Nephron (organoid): Measurements from ENCODE around the gene DIP2C.

ENCODE experiments used
- H3K27ac Mint-ChIP-seq, 3 experiments: 2 replicates each; pipeline ENCODE4 v1.8.0; 2020; ENCODE audit warnings: mixed read lengths in 3 of 3, mild to moderate bottlenecking in 2 of 3, moderate library complexity in 1 of 3
- H3K27me3 Mint-ChIP-seq: 2 replicates; pipeline ENCODE4 v1.8.0; 2021; ENCODE audit warnings: low read depth, mild to moderate bottlenecking, moderate library complexity, mixed read lengths
- H3K36me3 Mint-ChIP-seq: 2 replicates; pipeline ENCODE4 v1.8.0; 2020; ENCODE audit warnings: low read depth, mixed read lengths
- H3K4me1 Mint-ChIP-seq: 2 replicates; pipeline ENCODE4 v1.8.0; 2020; ENCODE audit warnings: mixed read lengths
- H3K4me3 Mint-ChIP-seq, 3 experiments: 2 replicates each; pipeline ENCODE4 v1.8.0; 2020; ENCODE audit warnings: mild to moderate bottlenecking in 3 of 3, mixed read lengths in 3 of 3, moderate library complexity in 2 of 3
- H3K9me3 Mint-ChIP-seq: 2 replicates; pipeline ENCODE4 v1.8.0; 2020; ENCODE audit warnings: mixed read lengths
- TF ChIP-seq, protein P1 (sequence below), 3 experiments: fragments of 200-600 bp; sonication (generic); IDR thresholded peaks; one replicate each; pipeline ENCODE4 v1.5.0; 2021; ENCODE audit warnings: antibody characterized with exemption in 3 of 3; ENCODE audit not compliant: unreplicated experiment in 3 of 3

The DIP2C gene

DNA sequence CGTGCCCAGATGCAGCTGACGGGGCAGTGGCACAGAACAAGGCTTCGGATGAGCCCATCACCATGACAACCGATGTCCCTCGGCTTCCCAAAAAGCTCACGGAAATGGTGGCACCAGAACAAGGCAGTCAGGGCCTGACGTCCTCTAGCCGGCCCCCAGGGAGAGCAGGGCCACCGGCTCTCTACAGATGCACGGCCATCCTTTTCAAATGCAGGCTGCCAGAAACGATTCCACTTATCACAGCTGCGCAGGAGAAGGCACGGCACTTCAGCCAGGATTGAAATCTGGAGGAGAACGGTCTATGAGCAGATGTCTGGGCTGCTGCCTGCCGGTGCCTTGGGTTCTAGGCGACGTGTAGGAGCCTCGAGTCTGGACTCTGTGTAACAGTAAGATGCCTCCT lies 330.4 kb downstream of the DIP2C start:
- TF ChIP-seq, protein P1, sequence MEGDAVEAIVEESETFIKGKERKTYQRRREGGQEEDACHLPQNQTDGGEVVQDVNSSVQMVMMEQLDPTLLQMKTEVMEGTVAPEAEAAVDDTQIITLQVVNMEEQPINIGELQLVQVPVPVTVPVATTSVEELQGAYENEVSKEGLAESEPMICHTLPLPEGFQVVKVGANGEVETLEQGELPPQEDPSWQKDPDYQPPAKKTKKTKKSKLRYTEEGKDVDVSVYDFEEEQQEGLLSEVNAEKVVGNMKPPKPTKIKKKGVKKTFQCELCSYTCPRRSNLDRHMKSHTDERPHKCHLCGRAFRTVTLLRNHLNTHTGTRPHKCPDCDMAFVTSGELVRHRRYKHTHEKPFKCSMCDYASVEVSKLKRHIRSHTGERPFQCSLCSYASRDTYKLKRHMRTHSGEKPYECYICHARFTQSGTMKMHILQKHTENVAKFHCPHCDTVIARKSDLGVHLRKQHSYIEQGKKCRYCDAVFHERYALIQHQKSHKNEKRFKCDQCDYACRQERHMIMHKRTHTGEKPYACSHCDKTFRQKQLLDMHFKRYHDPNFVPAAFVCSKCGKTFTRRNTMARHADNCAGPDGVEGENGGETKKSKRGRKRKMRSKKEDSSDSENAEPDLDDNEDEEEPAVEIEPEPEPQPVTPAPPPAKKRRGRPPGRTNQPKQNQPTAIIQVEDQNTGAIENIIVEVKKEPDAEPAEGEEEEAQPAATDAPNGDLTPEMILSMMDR (IDR thresholded peaks at IDR 0.05; ENCODE audit: unreplicated experiment in 3 of 3): no peak
- H3K27me3 Mint-ChIP-seq: no peaks in the 10 kb centered on the region
- peaks cover 27% of the 10 kb centered on the region for H3K4me1 Mint-ChIP-seq
- H3K9me3 Mint-ChIP-seq: no peaks in the 10 kb centered on the region
- peaks cover 72% of the 10 kb centered on the region for H3K36me3 Mint-ChIP-seq
- no peak overlapping the region for H3K4me3 Mint-ChIP-seq
- peak overlapping the region in 1 of 3 experiments; percentile 41 for H3K27ac Mint-ChIP-seq

GRCh38 chr10:357201-357950 lies 332.1 kb downstream of the DIP2C start:
- H3K4me1 Mint-ChIP-seq: peaks cover 22% of the 10 kb centered on the region
- no peak overlapping the region for H3K27ac Mint-ChIP-seq
- H3K4me3 Mint-ChIP-seq: no peak overlapping the region
- no peaks in the 10 kb centered on the region for H3K9me3 Mint-ChIP-seq
- H3K36me3 Mint-ChIP-seq: peaks cover 70% of the 10 kb centered on the region
- TF ChIP-seq, protein P1 (IDR thresholded peaks at IDR 0.05; ENCODE audit: unreplicated experiment in 3 of 3): no peak
- H3K27me3 Mint-ChIP-seq: no peaks in the 10 kb centered on the region

DNA sequence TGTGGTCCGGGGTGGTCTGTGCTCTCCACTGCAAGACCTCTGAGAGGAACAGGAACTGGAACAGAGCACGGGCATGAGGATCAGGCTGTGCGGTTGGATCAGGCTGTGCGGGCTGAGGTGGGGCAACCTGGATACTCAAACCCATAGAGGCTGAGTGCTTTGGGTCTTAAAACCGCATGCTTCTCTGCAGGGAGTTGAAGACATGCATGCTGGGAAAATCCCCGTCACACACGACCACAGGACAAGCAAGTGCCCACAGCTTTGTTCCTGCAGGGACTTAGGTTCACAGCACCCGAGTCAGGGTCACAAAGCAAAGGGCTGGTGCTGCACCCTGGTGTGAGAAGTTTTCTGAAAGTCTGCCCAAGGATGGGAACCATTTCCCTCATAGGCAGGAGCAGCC lies 333.0 kb downstream of the DIP2C start:
- Mint-ChIP-seq H3K27me3 (no peaks in the 10 kb centered on the region), H3K9me3 (no peaks in the 10 kb centered on the region), H3K36me3 (peaks cover 62% of the 10 kb centered on the region), H3K4me3 (no peak overlapping the region), H3K27ac (no peak overlapping the region), H3K4me1 (peaks cover 14% of the 10 kb centered on the region)
- TF ChIP-seq, protein P1 (IDR thresholded peaks at IDR 0.05; ENCODE audit: unreplicated experiment in 3 of 3): no peak

- Mint-ChIP-seq H3K9me3 (no peaks in the 10 kb centered on the region), H3K4me1 (peaks cover 9% of the 10 kb centered on the region), H3K36me3 (peaks cover 64% of the 10 kb centered on the region), H3K27ac (no peak overlapping the region), H3K4me3 (no peak overlapping the region), H3K27me3 (no peaks in the 10 kb centered on the region)
- TF ChIP-seq, protein P1 (IDR thresholded peaks at IDR 0.05; ENCODE audit: unreplicated experiment in 3 of 3): no peak
Measured at GRCh38 chr10:354901-355617, 334.4 kb downstream of the DIP2C start.

- Mint-ChIP-seq H3K27me3 (no peaks in the 10 kb centered on the region), H3K27ac (no peak overlapping the region), H3K4me1 (no peaks in the 10 kb centered on the region), H3K9me3 (no peaks in the 10 kb centered on the region), H3K36me3 (peaks cover 68% of the 10 kb centered on the region), H3K4me3 (no peak overlapping the region)
- TF ChIP-seq, protein P1 (IDR thresholded peaks at IDR 0.05; ENCODE audit: unreplicated experiment in 3 of 3): no peak
Measured at GRCh38 chr10:352476-353235, 336.8 kb downstream of the DIP2C start.
